Activated B cell treated with CpG ODN at 0.5 μM for 24 hours (primary cell): ENCODE data around the gene CRTAC1. TPM values are rescaled to one million over a fixed set of nuclear protein-coding genes. Genes with fewer than 3 reads are reported as not detected.

ENCODE experiments used
- ATAC-seq: fragments of 200-7000 bp; cut with Tn5 transposase; one replicate; pipeline ENCODE4 v1.10.0; 2021; ENCODE audit warnings: low read depth, mild to moderate bottlenecking, moderate library complexity
- CTCF ChIA-PET: fragments of 350-600 bp; sonication (Branson Sonifier 250); formaldehyde crosslinking; loops from one replicate; lab custom pipeline; 2021; ENCODE audit warnings: antibody characterized with exemption; lab: Charles Lee
- POLR2A ChIA-PET: fragments of 350-600 bp; sonication (Branson Sonifier 250); formaldehyde crosslinking; loops from one replicate; lab custom pipeline; 2021; ENCODE audit warnings: antibody characterized with exemption; lab: Charles Lee
- DNase-seq: peaks from one replicate; pipeline ENCODE4 v3.0.0; 2022
- H3K27ac Mint-ChIP-seq: one replicate; pipeline ENCODE4 v1.8.0; 2020; ENCODE audit warnings: mixed read lengths
- H3K27me3 Mint-ChIP-seq: one replicate; pipeline ENCODE4 v1.8.0; 2021; ENCODE audit warnings: mixed read lengths
- H3K36me3 Mint-ChIP-seq: one replicate; pipeline ENCODE4 v1.8.0; 2021; ENCODE audit warnings: low read depth, mixed read lengths
- H3K4me1 Mint-ChIP-seq: one replicate; pipeline ENCODE4 v1.8.0; 2021; ENCODE audit warnings: mixed read lengths
- H3K4me3 Mint-ChIP-seq: one replicate; pipeline ENCODE4 v1.8.0; 2020; ENCODE audit warnings: mild to moderate bottlenecking, mixed read lengths
- H3K9me3 Mint-ChIP-seq: one replicate; pipeline ENCODE4 v1.8.0; 2020; ENCODE audit warnings: mixed read lengths
- intact Hi-C: fragments of 100-400 bp; cut with micrococcal nuclease; formaldehyde crosslinking; loops from one replicate; pipeline ENCODE4 v1.15.1; 2024
- total RNA-seq: library from RNA; stranded (reverse); gene quantifications from 2 replicates; pipeline ENCODE4 v1.2.3, GENCODE V29; 2022
- TF ChIP-seq, protein P1 (sequence below): fragments of 200-600 bp; IDR thresholded peaks from one replicate; pipeline ENCODE4 v1.8.0; 2022; ENCODE audit warnings: antibody characterized with exemption, mild to moderate bottlenecking

Gene CRTAC1
- total RNA-seq, 1 donor from 2014 or later, result not detected

DNA sequence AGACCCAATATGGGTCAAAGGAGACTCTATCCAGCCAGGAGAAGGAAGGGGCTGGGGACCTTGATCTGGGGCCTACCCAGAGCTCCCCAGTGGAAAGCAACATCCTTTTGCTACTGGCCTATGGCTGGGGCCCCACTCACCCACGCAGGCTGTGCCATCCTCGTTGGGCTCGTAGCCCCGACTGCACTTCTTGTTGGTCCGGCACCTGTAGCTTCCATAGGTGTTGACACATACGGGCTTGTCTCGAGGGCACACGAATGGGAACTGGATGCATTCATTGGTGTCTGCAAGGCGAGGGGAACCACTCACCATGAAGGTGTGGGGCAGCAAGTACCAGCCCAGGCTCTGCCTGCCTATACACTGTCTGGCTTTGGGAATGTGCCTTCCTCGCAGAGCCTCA is 150.3 kb downstream of the CRTAC1 start:
- H3K4me3 Mint-ChIP-seq, result no peak overlapping the region
- ChIA-PET POLR2A (no interaction called here), CTCF (no interaction called here)
- H3K36me3 Mint-ChIP-seq, result no peaks in the 10 kb centered on the region
- ATAC-seq, result no peak
- no peaks in the 10 kb centered on the region for H3K4me1 Mint-ChIP-seq
- DNase-seq, result no peak
- TF ChIP-seq, protein P1, sequence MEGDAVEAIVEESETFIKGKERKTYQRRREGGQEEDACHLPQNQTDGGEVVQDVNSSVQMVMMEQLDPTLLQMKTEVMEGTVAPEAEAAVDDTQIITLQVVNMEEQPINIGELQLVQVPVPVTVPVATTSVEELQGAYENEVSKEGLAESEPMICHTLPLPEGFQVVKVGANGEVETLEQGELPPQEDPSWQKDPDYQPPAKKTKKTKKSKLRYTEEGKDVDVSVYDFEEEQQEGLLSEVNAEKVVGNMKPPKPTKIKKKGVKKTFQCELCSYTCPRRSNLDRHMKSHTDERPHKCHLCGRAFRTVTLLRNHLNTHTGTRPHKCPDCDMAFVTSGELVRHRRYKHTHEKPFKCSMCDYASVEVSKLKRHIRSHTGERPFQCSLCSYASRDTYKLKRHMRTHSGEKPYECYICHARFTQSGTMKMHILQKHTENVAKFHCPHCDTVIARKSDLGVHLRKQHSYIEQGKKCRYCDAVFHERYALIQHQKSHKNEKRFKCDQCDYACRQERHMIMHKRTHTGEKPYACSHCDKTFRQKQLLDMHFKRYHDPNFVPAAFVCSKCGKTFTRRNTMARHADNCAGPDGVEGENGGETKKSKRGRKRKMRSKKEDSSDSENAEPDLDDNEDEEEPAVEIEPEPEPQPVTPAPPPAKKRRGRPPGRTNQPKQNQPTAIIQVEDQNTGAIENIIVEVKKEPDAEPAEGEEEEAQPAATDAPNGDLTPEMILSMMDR, result no peak
- no peaks in the 10 kb centered on the region for H3K9me3 Mint-ChIP-seq
- no peak overlapping the region for H3K27ac Mint-ChIP-seq
- peaks cover 9% of the 10 kb centered on the region for H3K27me3 Mint-ChIP-seq
- intact Hi-C loops, result no loop called here

DNA sequence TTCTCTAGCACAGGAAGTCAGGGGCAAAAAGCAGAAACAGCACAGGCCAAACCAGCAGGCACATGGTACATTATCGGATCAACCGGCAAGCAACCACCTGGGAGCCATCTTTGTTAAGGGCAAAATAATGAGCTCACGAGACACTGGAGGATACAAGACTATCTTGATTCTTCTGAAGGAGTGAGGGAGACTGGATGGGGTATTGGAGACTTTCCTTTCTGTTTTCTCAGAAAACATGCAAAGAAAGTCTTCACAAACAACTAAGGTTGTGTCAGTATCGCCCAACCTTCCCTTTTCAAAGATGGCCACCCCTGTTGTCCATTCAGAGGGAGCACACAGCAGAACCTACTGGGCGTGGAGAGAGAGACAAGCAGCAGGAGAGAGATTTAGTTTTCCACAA is 151.2 kb downstream of the CRTAC1 start:
- Mint-ChIP-seq H3K27ac (no peak overlapping the region), H3K4me3 (no peak overlapping the region), H3K9me3 (no peaks in the 10 kb centered on the region), H3K36me3 (no peaks in the 10 kb centered on the region), H3K4me1 (no peaks in the 10 kb centered on the region), H3K27me3 (peaks cover 10% of the 10 kb centered on the region)
- ChIA-PET CTCF (no interaction called here), POLR2A (no interaction called here)
- ATAC-seq (no peak), DNase-seq (no peak)
- intact Hi-C loops, result no loop called here
- TF ChIP-seq, protein P1, result no peak

DNA sequence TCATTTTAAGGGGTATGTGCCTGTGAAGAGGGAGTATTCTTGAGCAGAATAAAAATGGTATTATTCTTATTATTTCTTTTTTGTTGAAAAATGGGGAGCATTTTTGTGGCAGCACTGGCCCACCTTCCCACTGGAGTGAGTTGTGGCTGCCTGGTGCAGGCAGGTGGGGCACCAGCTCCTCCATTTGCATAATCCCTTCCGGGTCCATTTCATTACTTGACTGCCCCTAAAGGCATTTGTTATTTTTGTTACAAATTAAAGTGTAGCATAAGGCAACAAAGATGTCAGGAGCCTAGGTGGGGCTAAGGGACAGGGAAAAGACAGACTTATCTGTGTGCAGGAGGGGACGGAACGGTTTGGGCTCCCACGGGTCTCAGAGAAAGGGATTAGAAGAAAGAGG is 154.0 kb downstream of the CRTAC1 start:
- ChIA-PET CTCF (no interaction called here), POLR2A (no interaction called here)
- no peaks in the 10 kb centered on the region for H3K4me1 Mint-ChIP-seq
- TF ChIP-seq, protein P1, result no peak
- no peak for ATAC-seq
- no peak overlapping the region for H3K27ac Mint-ChIP-seq
- no peaks in the 10 kb centered on the region for H3K36me3 Mint-ChIP-seq
- intact Hi-C loops, result no loop called here
- H3K9me3 Mint-ChIP-seq, result no peaks in the 10 kb centered on the region
- no peak overlapping the region for H3K4me3 Mint-ChIP-seq
- DNase-seq, result no peak
- H3K27me3 Mint-ChIP-seq, result peaks cover 21% of the 10 kb centered on the region

DNA sequence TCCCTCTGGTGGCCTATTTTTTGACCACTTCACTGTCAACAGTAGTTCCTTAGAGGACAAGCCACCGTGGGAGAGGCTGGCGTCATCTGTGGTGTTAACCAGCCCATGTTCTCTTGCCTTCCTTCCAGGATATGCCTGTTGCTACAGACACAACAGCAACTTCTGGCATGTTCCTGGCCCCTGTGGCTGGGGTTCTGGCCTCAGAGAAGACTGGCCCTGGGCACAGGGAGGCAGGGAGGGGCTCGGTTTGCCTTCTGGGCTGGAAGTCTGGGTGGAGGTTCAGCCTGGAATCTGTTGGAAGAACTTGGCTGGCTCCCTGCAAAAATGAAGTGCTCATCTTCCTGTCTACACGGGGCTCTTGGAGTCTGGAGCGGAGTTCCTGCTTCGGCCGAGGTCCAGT is 155.0 kb downstream of the CRTAC1 start:
- ATAC-seq (no peak), DNase-seq (no peak)
- TF ChIP-seq, protein P1, result no peak
- H3K9me3 Mint-ChIP-seq, result no peaks in the 10 kb centered on the region
- POLR2A ChIA-PET, result no interaction called here
- H3K4me1 Mint-ChIP-seq, result no peaks in the 10 kb centered on the region
- CTCF ChIA-PET, result no interaction called here
- no peak overlapping the region for H3K27ac Mint-ChIP-seq
- no peak overlapping the region for H3K4me3 Mint-ChIP-seq
- peaks cover 23% of the 10 kb centered on the region for H3K27me3 Mint-ChIP-seq
- H3K36me3 Mint-ChIP-seq, result no peaks in the 10 kb centered on the region
- intact Hi-C loops, result no loop called here

DNA sequence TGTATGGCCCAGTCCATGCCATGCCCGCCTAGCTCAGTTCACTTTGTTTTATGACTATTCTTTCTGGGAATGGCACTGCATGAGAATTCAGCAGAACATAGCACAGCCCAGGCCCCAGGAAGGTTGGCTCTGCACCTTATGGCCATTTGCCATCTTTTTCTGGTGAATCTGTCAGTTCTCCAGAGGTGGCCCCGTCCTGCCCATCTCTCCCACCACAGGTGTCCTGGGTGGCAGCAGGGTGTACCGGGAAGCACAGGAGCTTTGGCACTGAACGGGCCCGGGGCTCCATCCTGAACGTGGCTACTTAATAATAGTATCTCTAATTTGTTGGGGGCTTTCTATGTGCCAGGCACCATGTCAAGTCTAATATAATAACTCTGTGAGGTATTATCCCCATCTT is 156.1 kb downstream of the CRTAC1 start:
- ATAC-seq (no peak), DNase-seq (no peak)
- Mint-ChIP-seq H3K27ac (no peak overlapping the region), H3K36me3 (no peaks in the 10 kb centered on the region), H3K27me3 (peaks cover 27% of the 10 kb centered on the region), H3K4me3 (no peak overlapping the region), H3K4me1 (peaks cover 4% of the 10 kb centered on the region), H3K9me3 (no peaks in the 10 kb centered on the region)
- CTCF ChIA-PET, result no interaction called here
- TF ChIP-seq, protein P1, result no peak
- POLR2A ChIA-PET, result no interaction called here
- intact Hi-C loops, result no loop called here
